ENCODE measurements around the gene WDR90. TPM values are rescaled to one million over a fixed set of nuclear protein-coding genes. Genes with fewer than 3 reads are reported as not detected.

Gene WDR90
- polyA plus RNA-seq, 1 donor, result 42.2 TPM

- DNase-seq, result no peak
Observed at GRCh38 chr16:625977-626765, 23.0 kb upstream of the WDR90 start.

- no peak for DNase-seq
Observed at GRCh38 chr16:626787-627453, 22.2 kb upstream of the WDR90 start.

- DNase-seq, result no peak
Observed at GRCh38 chr16:627454-628239, 21.5 kb upstream of the WDR90 start.

GRCh38 chr16:628321-629061 lies 20.7 kb upstream of the WDR90 start:
- DNase-seq, result no peak

- no peak for DNase-seq
Observed at GRCh38 chr16:629185-629832, 19.9 kb upstream of the WDR90 start.

GRCh38 chr16:629833-630248 lies 19.3 kb upstream of the WDR90 start:
- DNase-seq, result no peak

GRCh38 chr16:630249-630814 lies 18.8 kb upstream of the WDR90 start:
- no peak for DNase-seq

GRCh38 chr16:630815-631405 lies 18.3 kb upstream of the WDR90 start, which contains the start of gene WFIKKN1:
TSS of gene WFIKKN1 (plus strand) at chr16:630985. CDS start at chr16:631254, 269 bp downstream.
- DNase-seq, result no peak

- no peak for DNase-seq
Observed at GRCh38 chr16:631808-632358, 17.3 kb upstream of the WDR90 start.

- DNase-seq, result no peak
Observed at GRCh38 chr16:632486-633335, 16.5 kb upstream of the WDR90 start.

GRCh38 chr16:633336-634050 lies 15.7 kb upstream of the WDR90 start:
- DNase-seq, result no peak

GRCh38 chr16:634051-634670 lies 15.0 kb upstream of the WDR90 start:
- no peak for DNase-seq

- no peak for DNase-seq
Observed at GRCh38 chr16:634996-635395, 14.2 kb upstream of the WDR90 start.

- no peak for DNase-seq
Observed at GRCh38 chr16:635573-636205, 13.5 kb upstream of the WDR90 start.

- DNase-seq, result peak; percentile 92
Observed at GRCh38 chr16:636206-637080, 12.7 kb upstream of the WDR90 start, which contains the start of gene METTL26. TSS of gene METTL26 (minus strand) at chr16:636305. CDS start at chr16:636290, 15 bp downstream.
